HG02642 (cell line): ENCODE results near the gene CCDC191.

Source experiments
- ATAC-seq: cut with Tn5 transposase; IDR thresholded peaks from one replicate; pipeline ENCODE4 v1.9.1; 2021; ENCODE audit warnings: mild to moderate bottlenecking; ENCODE audit not compliant: unreplicated experiment, poor library complexity

CCDC191 gene

GRCh38 chr3:114060906-114061655, 4.8 kb upstream of the CCDC191 start:
- ATAC-seq: no peak

GRCh38 chr3:114058646-114059045, 2.3 kb upstream of the CCDC191 start:
- ATAC-seq: no peak

- peak; percentile 16 for ATAC-seq
These were observed 653 bp upstream of the CCDC191 start for GRCh38 chr3:114057011-114057347.

- no peak for ATAC-seq
These were observed 4.1 kb downstream of the CCDC191 start for GRCh38 chr3:114052216-114052615.

GRCh38 chr3:114043205-114043604, 13.1 kb downstream of the CCDC191 start:
- no peak for ATAC-seq

GRCh38 chr3:114035896-114036295, 20.4 kb downstream of the CCDC191 start:
- ATAC-seq: no peak

GRCh38 chr3:114034787-114035545, 21.4 kb downstream of the CCDC191 start:
- no peak for ATAC-seq

- ATAC-seq: no peak
These were observed 22.1 kb downstream of the CCDC191 start for GRCh38 chr3:114034211-114034610.

GRCh38 chr3:114033721-114034120, 22.6 kb downstream of the CCDC191 start:
- no peak for ATAC-seq

- no peak for ATAC-seq
These were observed 30.0 kb downstream of the CCDC191 start for GRCh38 chr3:114026331-114026730.

GRCh38 chr3:114025451-114025850, 30.9 kb downstream of the CCDC191 start:
- ATAC-seq: no peak

- no peak for ATAC-seq
These were observed 34.1 kb downstream of the CCDC191 start for GRCh38 chr3:114022145-114022802.

GRCh38 chr3:114020907-114021306, 35.4 kb downstream of the CCDC191 start:
- no peak for ATAC-seq

- ATAC-seq: no peak
These were observed 36.8 kb downstream of the CCDC191 start for GRCh38 chr3:114019486-114019885.

- ATAC-seq: no peak
These were observed 42.1 kb downstream of the CCDC191 start for GRCh38 chr3:114014211-114014610.

GRCh38 chr3:114011059-114011797, 45.1 kb downstream of the CCDC191 start:
- peak; percentile 71 for ATAC-seq

- ATAC-seq: peak; percentile 100
These were observed 50.8 kb downstream of the CCDC191 start for GRCh38 chr3:114005481-114005880.

GRCh38 chr3:113985541-113985940, 70.8 kb downstream of the CCDC191 start:
- ATAC-seq: peak; percentile 57

GRCh38 chr3:113983544-113983943, 72.8 kb downstream of the CCDC191 start:
- no peak for ATAC-seq

GRCh38 chr3:113981803-113982202, 74.5 kb downstream of the CCDC191 start:
- no peak for ATAC-seq

- ATAC-seq: no peak
These were observed 76.4 kb downstream of the CCDC191 start for GRCh38 chr3:113979916-113980315.
